ENCODE results near the gene ATP13A2. TPM values are rescaled to one million over a fixed set of nuclear protein-coding genes. Genes with fewer than 3 reads are reported as not detected.
"Not testable (repeated sequence)": the region's sequence is repeated elsewhere in the genome, so short reads cannot be mapped to it uniquely, and the experiment has no call there.

The ATP13A2 gene
- total RNA-seq, 1 donor from 2014 or later, result 30.3 TPM

GRCh38 chr1:16960560-16961296, 51.0 kb downstream of the ATP13A2 start:
- peak overlapping the region; percentile 20 for H3K4me3 ChIP-seq (ENCODE audit: low read depth, low read length)
- TF ChIP-seq CTCF (IDR thresholded peaks at IDR 0.05; ENCODE audit: insufficient read depth, low read length, severe bottlenecking), result peak; percentile 94
- peaks cover 4% of the 10 kb centered on the region for H3K36me3 ChIP-seq (ENCODE audit: control insufficient read depth, insufficient read depth, low read length)
- no peaks in the 10 kb centered on the region for H3K27me3 ChIP-seq (ENCODE audit: control insufficient read depth, insufficient read depth, low read length)
- DNase-seq (ENCODE audit: low read depth), result peak; percentile 63
- FAIRE-seq, result no peak

- FAIRE-seq (no peak), DNase-seq (ENCODE audit: low read depth) (no peak)
- H3K36me3 ChIP-seq (ENCODE audit: control insufficient read depth, insufficient read depth, low read length), result peaks cover 5% of the 10 kb centered on the region
- no peak overlapping the region for H3K4me3 ChIP-seq (ENCODE audit: low read depth, low read length)
- H3K27me3 ChIP-seq (ENCODE audit: control insufficient read depth, insufficient read depth, low read length), result no peaks in the 10 kb centered on the region
- no peak for TF ChIP-seq CTCF (IDR thresholded peaks at IDR 0.05; ENCODE audit: insufficient read depth, low read length, severe bottlenecking)
These were observed 53.3 kb downstream of the ATP13A2 start for GRCh38 chr1:16958475-16958874.

- no peak overlapping the region for H3K4me3 ChIP-seq (ENCODE audit: low read depth, low read length)
- TF ChIP-seq CTCF (IDR thresholded peaks at IDR 0.05; ENCODE audit: insufficient read depth, low read length, severe bottlenecking), result no peak
- DNase-seq (ENCODE audit: low read depth) (no peak), FAIRE-seq (no peak)
- H3K36me3 ChIP-seq (ENCODE audit: control insufficient read depth, insufficient read depth, low read length), result peaks cover 7% of the 10 kb centered on the region
- H3K27me3 ChIP-seq (ENCODE audit: control insufficient read depth, insufficient read depth, low read length), result no peaks in the 10 kb centered on the region
These were observed 54.0 kb downstream of the ATP13A2 start for GRCh38 chr1:16957731-16958130.

- TF ChIP-seq CTCF (IDR thresholded peaks at IDR 0.05; ENCODE audit: insufficient read depth, low read length, severe bottlenecking), result no peak
- DNase-seq (ENCODE audit: low read depth) (no peak), FAIRE-seq (no peak)
- H3K36me3 ChIP-seq (ENCODE audit: control insufficient read depth, insufficient read depth, low read length), result peaks cover 7% of the 10 kb centered on the region
- H3K27me3 ChIP-seq (ENCODE audit: control insufficient read depth, insufficient read depth, low read length), result no peaks in the 10 kb centered on the region
- no peak overlapping the region for H3K4me3 ChIP-seq (ENCODE audit: low read depth, low read length)
These were observed 55.0 kb downstream of the ATP13A2 start for GRCh38 chr1:16956775-16957174.

GRCh38 chr1:16955186-16955585, 56.5 kb downstream of the ATP13A2 start:
- Histone ChIP-seq H3K27me3 (ENCODE audit: control insufficient read depth, insufficient read depth, low read length) (no peaks in the 10 kb centered on the region), H3K36me3 (ENCODE audit: control insufficient read depth, insufficient read depth, low read length) (peaks cover 7% of the 10 kb centered on the region), H3K4me3 (ENCODE audit: low read depth, low read length) (no peak overlapping the region)
- DNase-seq (ENCODE audit: low read depth) (no peak), FAIRE-seq (no peak)
- no peak for TF ChIP-seq CTCF (IDR thresholded peaks at IDR 0.05; ENCODE audit: insufficient read depth, low read length, severe bottlenecking)

GRCh38 chr1:16954579-16954978, 57.1 kb downstream of the ATP13A2 start:
- no peak for DNase-seq (ENCODE audit: low read depth)
- no peak for TF ChIP-seq CTCF (IDR thresholded peaks at IDR 0.05; ENCODE audit: insufficient read depth, low read length, severe bottlenecking)
- H3K4me3 ChIP-seq (ENCODE audit: low read depth, low read length), result no peak overlapping the region
- peaks cover 7% of the 10 kb centered on the region for H3K36me3 ChIP-seq (ENCODE audit: control insufficient read depth, insufficient read depth, low read length)
- no peaks in the 10 kb centered on the region for H3K27me3 ChIP-seq (ENCODE audit: control insufficient read depth, insufficient read depth, low read length)
- no peak for FAIRE-seq

- FAIRE-seq; DNase-seq (ENCODE audit: low read depth); H3K36me3 ChIP-seq (ENCODE audit: control insufficient read depth, insufficient read depth, low read length); H3K4me3 ChIP-seq (ENCODE audit: low read depth, low read length); H3K27me3 ChIP-seq (ENCODE audit: control insufficient read depth, insufficient read depth, low read length): not testable (repeated sequence)
These were observed 59.4 kb downstream of the ATP13A2 start for GRCh38 chr1:16952376-16952775.

- peaks cover 11% of the 10 kb centered on the region for H3K36me3 ChIP-seq (ENCODE audit: control insufficient read depth, insufficient read depth, low read length)
- FAIRE-seq; H3K4me3 ChIP-seq (ENCODE audit: low read depth, low read length); H3K27me3 ChIP-seq (ENCODE audit: control insufficient read depth, insufficient read depth, low read length): not testable (repeated sequence)
- peak; percentile 89 for DNase-seq (ENCODE audit: low read depth)
These were observed 62.7 kb downstream of the ATP13A2 start for GRCh38 chr1:16949026-16949425.

Data from bronchial epithelial cell (primary cell).